ENCODE data around the gene ZNF280C.

ZNF280C gene

GRCh38 chrX:130174045-130174704 lies 94.5 kb downstream of the ZNF280C start:
- DNase-seq, result no peak

- peak; percentile 39 for DNase-seq
These were observed 95.4 kb downstream of the ZNF280C start for GRCh38 chrX:130173190-130173895.

DNA sequence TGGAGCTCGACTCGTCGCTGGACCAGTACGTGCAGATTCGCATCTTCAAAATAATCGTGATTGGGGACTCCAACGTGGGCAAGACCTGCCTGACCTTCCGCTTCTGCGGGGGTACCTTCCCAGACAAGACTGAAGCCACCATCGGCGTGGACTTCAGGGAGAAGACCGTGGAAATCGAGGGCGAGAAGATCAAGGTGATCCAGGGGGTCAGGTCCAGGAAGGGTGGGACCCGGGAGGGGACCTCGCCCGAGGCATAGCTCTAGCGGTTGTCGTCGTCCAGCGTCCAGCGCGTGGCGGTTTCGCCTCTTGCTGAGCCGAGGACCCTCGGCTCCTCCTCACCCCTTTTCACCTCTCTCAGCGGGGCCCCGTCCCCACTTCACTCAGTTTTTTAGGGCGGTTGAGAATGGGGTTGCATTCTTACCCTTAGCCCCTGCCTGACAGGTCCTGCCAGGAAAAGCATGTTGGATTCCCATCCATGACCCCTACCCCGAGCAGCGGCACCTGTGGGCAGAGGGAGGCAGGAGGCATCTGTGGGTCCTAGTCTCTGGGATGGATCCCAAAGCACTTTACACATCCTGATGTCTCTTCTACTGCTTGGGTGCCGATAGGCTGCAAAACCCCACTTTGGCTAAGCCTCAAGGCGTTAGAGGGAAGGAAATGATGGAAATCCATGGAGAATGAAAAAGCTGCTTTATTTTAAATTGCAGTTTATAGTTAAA lies 96.4 kb downstream of the ZNF280C start:
- DNase-seq, result no peak

GRCh38 chrX:130171446-130172126 lies 97.1 kb downstream of the ZNF280C start, which contains the start of gene RAB33A:
Gene RAB33A, plus strand, starts transcription at chrX:130171962. Its CDS starts 101 bp downstream, at chrX:130172063.
- peak; percentile 33 for DNase-seq

DNA sequence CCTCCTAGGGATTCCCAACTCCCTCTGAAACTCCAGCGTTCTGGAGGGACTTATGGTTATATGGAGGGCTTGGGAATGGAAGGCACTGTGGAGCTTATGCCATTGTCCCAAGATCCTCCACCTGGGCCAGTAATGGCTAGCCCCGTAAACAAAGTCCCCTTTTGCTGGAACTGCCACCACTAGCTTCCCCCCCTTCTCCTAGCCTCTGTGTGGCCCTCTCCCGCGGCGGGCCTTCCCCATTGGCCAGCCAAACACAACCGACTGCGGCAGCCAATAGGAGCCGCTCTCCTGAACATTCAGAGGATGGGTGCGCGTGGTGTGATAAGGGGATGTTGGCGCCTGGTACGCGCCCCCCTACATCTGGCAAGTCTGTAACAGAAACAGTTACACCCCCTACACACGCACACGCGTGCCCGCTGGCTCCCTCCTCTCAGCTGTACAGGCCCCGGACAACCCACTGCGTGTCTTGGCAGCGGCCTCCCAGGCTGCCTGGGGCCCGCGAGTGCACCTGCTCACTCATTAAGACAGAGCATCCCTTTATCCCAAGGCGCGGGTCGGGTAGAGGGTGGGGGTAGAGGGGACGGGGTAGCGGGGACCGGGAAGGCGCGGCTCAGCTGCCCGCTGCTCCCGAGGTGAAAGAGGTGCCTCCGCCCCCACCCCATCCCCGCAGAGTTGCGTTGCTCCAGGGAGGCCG lies 97.8 kb downstream of the ZNF280C start:
- DNase-seq, result peak; percentile 64

- DNase-seq, result no peak
These were observed 101.7 kb downstream of the ZNF280C start for GRCh38 chrX:130167040-130167439.

DNA sequence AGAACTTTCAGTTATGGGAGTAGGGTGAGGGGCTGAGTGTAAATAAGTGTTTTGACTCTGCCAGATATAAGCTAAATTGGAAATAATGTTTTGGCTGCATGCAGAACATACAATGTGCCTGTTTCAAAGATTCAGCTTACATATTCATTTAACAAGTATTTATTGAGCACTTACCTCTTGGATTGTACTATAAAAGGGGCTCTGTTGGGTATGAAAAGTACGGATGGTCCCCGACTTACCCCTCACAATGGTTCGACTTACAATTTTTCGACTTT lies 102.3 kb downstream of the ZNF280C start:
- no peak for DNase-seq

- peak; percentile 88 for DNase-seq
These were observed 102.8 kb downstream of the ZNF280C start, which contains the start of gene AIFM1 for GRCh38 chrX:130165703-130166502. Gene AIFM1, minus strand, starts transcription at chrX:130165841. Its CDS starts 185 bp downstream, at chrX:130165656.

DNA sequence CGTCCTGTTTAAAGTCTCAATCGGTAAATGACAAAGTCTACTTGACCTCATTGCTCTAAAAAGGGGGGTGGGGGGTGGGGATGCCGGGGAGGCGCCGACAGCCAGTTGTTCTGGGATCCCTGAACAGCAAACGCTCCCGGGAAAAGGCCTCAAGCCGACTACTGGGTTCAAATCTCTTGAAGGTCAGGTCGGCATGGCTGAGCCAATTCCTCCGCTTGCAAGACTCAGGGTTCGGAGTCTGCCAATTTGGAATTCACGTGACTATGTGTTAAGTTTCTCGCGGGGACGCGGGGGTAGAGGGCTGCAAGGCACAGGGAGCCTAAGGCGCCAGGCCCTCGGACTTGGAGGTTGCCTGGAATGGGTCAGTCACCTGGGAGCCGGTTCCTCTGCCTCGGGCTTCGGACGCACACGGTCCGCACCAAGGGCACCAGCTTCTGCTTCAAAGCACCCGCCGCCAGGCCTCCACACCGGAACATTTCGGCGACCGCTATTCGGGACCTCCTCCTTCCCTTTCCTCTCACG lies 103.5 kb downstream of the ZNF280C start:
- DNase-seq, result no peak

- no peak for DNase-seq
These were observed 105.3 kb downstream of the ZNF280C start for GRCh38 chrX:130163398-130163797.

DNA sequence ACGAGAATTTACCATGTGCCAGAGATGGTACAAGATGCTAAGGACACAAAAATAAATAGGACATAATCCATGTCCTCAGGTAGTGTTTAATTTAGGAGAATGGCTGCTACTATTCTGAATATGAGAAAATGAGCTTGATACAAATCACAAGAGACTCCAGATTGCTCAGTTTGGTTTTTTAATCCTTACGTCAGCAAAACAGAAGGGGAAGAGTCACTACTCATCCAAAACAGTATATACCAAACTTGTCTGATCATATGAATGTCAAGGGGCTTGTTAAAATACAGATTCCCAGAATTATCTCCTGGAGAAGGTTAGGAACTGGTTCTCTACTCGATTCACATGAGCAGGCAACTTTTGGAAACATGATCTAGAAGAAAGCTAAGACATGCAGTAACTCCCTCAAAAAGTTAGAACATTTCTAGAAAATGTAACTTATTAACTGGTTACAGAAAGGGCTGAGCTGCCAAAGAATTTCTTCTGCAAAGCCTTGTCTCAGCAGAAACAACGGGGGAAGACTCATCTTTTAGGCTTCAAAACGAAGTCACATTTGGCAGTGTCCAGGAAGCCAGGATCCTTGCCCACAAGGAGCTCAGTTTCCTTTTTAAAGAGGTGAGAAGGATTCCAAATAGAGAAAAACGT lies 106.5 kb downstream of the ZNF280C start:
- no peak for DNase-seq

DNA sequence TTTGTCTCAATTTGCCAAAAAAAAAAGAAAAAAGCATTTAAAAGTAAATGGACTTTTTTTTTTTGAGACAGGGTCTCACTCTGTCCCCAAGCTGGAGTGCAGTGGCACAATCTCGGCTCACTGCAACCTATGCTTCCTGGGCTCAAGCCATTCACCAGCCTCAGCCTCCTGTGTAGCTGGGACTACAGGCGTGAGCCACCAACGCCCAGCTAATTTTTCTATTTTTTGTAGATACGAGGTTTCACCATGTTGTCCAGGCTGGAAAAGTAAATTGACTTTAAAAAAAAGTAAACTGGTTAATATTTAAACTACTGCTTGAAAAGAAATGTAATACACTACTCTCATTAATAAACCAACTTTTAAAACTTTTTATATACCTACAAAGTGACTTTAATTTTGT lies 108.9 kb downstream of the ZNF280C start:
- DNase-seq, result no peak

DNA sequence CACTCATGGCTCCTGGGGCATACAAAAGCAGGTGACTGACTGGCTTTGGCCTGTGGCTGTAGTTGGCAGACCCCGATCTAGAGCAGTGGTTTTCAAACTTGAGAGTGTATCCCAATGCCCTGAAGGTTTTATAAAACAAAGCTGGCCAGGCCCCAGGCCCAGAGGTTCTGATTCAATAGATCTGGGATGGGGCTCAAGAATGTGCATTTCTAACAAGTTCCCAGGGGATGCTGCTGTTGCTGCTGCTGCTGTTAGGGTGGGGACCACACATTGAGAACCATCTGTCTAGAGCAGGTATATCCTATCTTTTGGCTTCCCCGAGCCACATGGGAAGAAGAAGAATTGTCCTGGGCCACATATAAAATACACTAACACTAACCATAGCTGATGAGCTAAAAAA lies 110.4 kb downstream of the ZNF280C start:
- DNase-seq, result no peak

- no peak for DNase-seq
These were observed 113.1 kb downstream of the ZNF280C start for GRCh38 chrX:130155564-130155963.
